ENCODE results near the gene FUZ. TPM values are rescaled to one million over a fixed set of nuclear protein-coding genes. Genes with fewer than 3 reads are reported as not detected.

FUZ gene
- total RNA-seq, 2 experiments from 2014 or later, result 15.2 to 16.2 TPM

GRCh38 chr19:49856574-49857021, 43.5 kb upstream of the FUZ start:
- CTCF ChIA-PET, result interaction anchor here (0.6 kb wide), 1 partner anchor 138 kb away, joined by 3 read pairs; no protein-coding TSS in a partner anchor
- Mint-ChIP-seq H3K4me3 (no peak overlapping the region), H3K27me3 (no peaks in the 10 kb centered on the region), H3K4me1 (ENCODE audit: low read depth) (peaks cover 15% of the 10 kb centered on the region), H3K9me3 (no peaks in the 10 kb centered on the region), H3K36me3 (peaks cover 25% of the 10 kb centered on the region), H3K27ac (no peak overlapping the region)
- no peak for DNase-seq
- POLR2A ChIA-PET, result no interaction called here
- intact Hi-C loops (cut with micrococcal nuclease), result no loop called here

GRCh38 chr19:49855676-49856573, 42.8 kb upstream of the FUZ start:
- Mint-ChIP-seq H3K4me3 (no peak overlapping the region), H3K4me1 (ENCODE audit: low read depth) (peaks cover 15% of the 10 kb centered on the region), H3K27me3 (no peaks in the 10 kb centered on the region), H3K36me3 (peaks cover 21% of the 10 kb centered on the region), H3K27ac (peak overlapping the region; percentile 43), H3K9me3 (no peaks in the 10 kb centered on the region)
- POLR2A ChIA-PET, result no interaction called here
- CTCF ChIA-PET, result no interaction called here
- intact Hi-C loops (cut with micrococcal nuclease), result no loop called here
- no peak for DNase-seq

- Mint-ChIP-seq H3K9me3 (no peaks in the 10 kb centered on the region), H3K27ac (peak overlapping the region; percentile 43), H3K36me3 (peaks cover 15% of the 10 kb centered on the region), H3K27me3 (no peaks in the 10 kb centered on the region), H3K4me3 (no peak overlapping the region), H3K4me1 (ENCODE audit: low read depth) (peaks cover 16% of the 10 kb centered on the region)
- DNase-seq, result no peak
- ChIA-PET CTCF (no interaction called here), POLR2A (no interaction called here)
- intact Hi-C loops (cut with micrococcal nuclease), result no loop called here
Measured at GRCh38 chr19:49855277-49855675, 42.2 kb upstream of the FUZ start.

- POLR2A ChIA-PET, result interaction anchor here (1.1 kb wide), 1 partner anchor 12 kb away, joined by 4 read pairs; no protein-coding TSS in a partner anchor
- H3K4me1 Mint-ChIP-seq (ENCODE audit: low read depth), result peaks cover 23% of the 10 kb centered on the region
- CTCF ChIA-PET, result interaction anchor here (0.8 kb wide), 1 partner anchor 11 kb away, joined by 3 read pairs; no protein-coding TSS in a partner anchor
- no peak for DNase-seq
- H3K9me3 Mint-ChIP-seq, result peaks cover 6% of the 10 kb centered on the region
- intact Hi-C loops (cut with micrococcal nuclease), result no loop called here
- peaks cover 12% of the 10 kb centered on the region for H3K36me3 Mint-ChIP-seq
- H3K4me3 Mint-ChIP-seq, result no peak overlapping the region
- no peak overlapping the region for H3K27ac Mint-ChIP-seq
- no peaks in the 10 kb centered on the region for H3K27me3 Mint-ChIP-seq
Measured at GRCh38 chr19:49854378-49855263, 41.5 kb upstream of the FUZ start.

GRCh38 chr19:49853852-49854377, 40.8 kb upstream of the FUZ start:
- CTCF ChIA-PET, result interaction anchor here (0.8 kb wide), 1 partner anchor 11 kb away, joined by 3 read pairs; no protein-coding TSS in a partner anchor
- no peak overlapping the region for H3K27ac Mint-ChIP-seq
- POLR2A ChIA-PET, result interaction anchor here (0.6 to 1.1 kb wide), 4 partner anchors 9 to 22 kb away, joined by 3 to 4 read pairs (median 3); no protein-coding TSS in a partner anchor
- H3K36me3 Mint-ChIP-seq, result peaks cover 14% of the 10 kb centered on the region
- no peak for DNase-seq
- intact Hi-C loops (cut with micrococcal nuclease), result no loop called here
- H3K4me3 Mint-ChIP-seq, result no peak overlapping the region
- H3K9me3 Mint-ChIP-seq, result peaks cover 11% of the 10 kb centered on the region
- H3K4me1 Mint-ChIP-seq (ENCODE audit: low read depth), result peaks cover 27% of the 10 kb centered on the region
- H3K27me3 Mint-ChIP-seq, result no peaks in the 10 kb centered on the region

GRCh38 chr19:49852631-49853126, 39.6 kb upstream of the FUZ start:
- H3K4me1 Mint-ChIP-seq (ENCODE audit: low read depth), result peaks cover 38% of the 10 kb centered on the region
- intact Hi-C loops (cut with micrococcal nuclease), result no loop called here
- ChIA-PET POLR2A (interaction anchor here (0.9 kb wide), 1 partner anchor 23 kb away, joined by 3 read pairs; no protein-coding TSS in a partner anchor), CTCF (interaction anchor here (0.6 kb wide), 1 partner anchor 168 kb away, joined by 3 read pairs; no protein-coding TSS in a partner anchor)
- DNase-seq, result no peak
- no peak overlapping the region for H3K27ac Mint-ChIP-seq
- peak overlapping the region; percentile 67 for H3K4me3 Mint-ChIP-seq
- peaks cover 8% of the 10 kb centered on the region for H3K36me3 Mint-ChIP-seq
- H3K9me3 Mint-ChIP-seq, result peaks cover 13% of the 10 kb centered on the region
- no peaks in the 10 kb centered on the region for H3K27me3 Mint-ChIP-seq

- Mint-ChIP-seq H3K36me3 (peaks cover 6% of the 10 kb centered on the region), H3K4me1 (ENCODE audit: low read depth) (peaks cover 41% of the 10 kb centered on the region), H3K27ac (peak overlapping the region; percentile 28), H3K4me3 (peak overlapping the region; percentile 67), H3K9me3 (peaks cover 13% of the 10 kb centered on the region), H3K27me3 (no peaks in the 10 kb centered on the region)
- intact Hi-C loops (cut with micrococcal nuclease), result loop anchor here (2.0 kb wide), 4 partner anchors 33 to 211 kb away; partner anchors contain the start of genes AP2A1, IL4I1, MED25 and RRAS
- ChIA-PET CTCF (interaction anchor here (0.6 kb wide), 1 partner anchor 167 kb away, joined by 3 read pairs; no protein-coding TSS in a partner anchor), POLR2A (interaction anchor here (0.7 to 2.2 kb wide), 4 partner anchors 18 to 78 kb away, joined by 3 to 8 read pairs (median 6); partner anchors contain the start of genes AKT1S1, ATF5, FUZ and NUP62)
- peak; percentile 50 for DNase-seq
Measured at GRCh38 chr19:49851456-49852259, 38.6 kb upstream of the FUZ start.

GRCh38 chr19:49850487-49851342, 37.6 kb upstream of the FUZ start, which contains the start of gene PTOV1:
Gene PTOV1 (plus strand): TSS chr19:49851159.
- POLR2A ChIA-PET, result interaction anchor here (0.7 to 2.2 kb wide), 6 partner anchors 16 to 79 kb away, joined by 3 to 8 read pairs (median 5); partner anchors contain the start of genes AKT1S1, ATF5, FUZ and NUP62
- peak; percentile 93 for DNase-seq
- intact Hi-C loops (cut with micrococcal nuclease), result loop anchor here (1.0 to 2.0 kb wide), 5 partner anchors 17 to 210 kb away; partner anchors contain the start of genes AP2A1, IL4I1, MED25 and PNKP
- Mint-ChIP-seq H3K9me3 (peaks cover 13% of the 10 kb centered on the region), H3K27me3 (no peaks in the 10 kb centered on the region), H3K4me3 (peak within 1 kb of the TSS; percentile 86), H3K27ac (peak within 1 kb of the TSS; percentile 95), H3K4me1 (ENCODE audit: low read depth) (peaks cover 41% of the 10 kb centered on the region), H3K36me3 (peaks cover 6% of the 10 kb centered on the region)
- CTCF ChIA-PET, result interaction anchor here (0.5 to 1.3 kb wide), 5 partner anchors 13 to 1973 kb away, joined by 3 to 11 read pairs (median 3); partner anchors contain the start of gene PNKP

- Mint-ChIP-seq H3K9me3 (peaks cover 13% of the 10 kb centered on the region), H3K4me3 (peak overlapping the region; percentile 86), H3K36me3 (peaks cover 3% of the 10 kb centered on the region), H3K27me3 (no peaks in the 10 kb centered on the region), H3K27ac (no peak overlapping the region), H3K4me1 (ENCODE audit: low read depth) (peaks cover 41% of the 10 kb centered on the region)
- ChIA-PET CTCF (interaction anchor here (0.5 to 1.3 kb wide), 3 partner anchors 18 to 1972 kb away, joined by 3 to 11 read pairs (median 3); partner anchors contain the start of gene PNKP), POLR2A (interaction anchor here (1.3 to 2.2 kb wide), 5 partner anchors 17 to 79 kb away, joined by 4 to 8 read pairs (median 5); partner anchors contain the start of genes ATF5, FUZ and NUP62)
- DNase-seq, result no peak
- intact Hi-C loops (cut with micrococcal nuclease), result loop anchor here (1.0 to 2.0 kb wide), 5 partner anchors 17 to 209 kb away; partner anchors contain the start of genes AP2A1, IL4I1, MED25 and PNKP
Measured at GRCh38 chr19:49850221-49850486, 37.1 kb upstream of the FUZ start.

Data from activated CD4-positive, alpha-beta memory T cell treated with anti-CD3 and anti-CD28 coated beads for 36 hours (primary cell).